Femur (tissue), 1 donor: ENCODE results near the gene MIEF2.
A peak's percentile ranks its signal among the peaks of the same experiment; 100 is the strongest.
"Not testable (repeated sequence)": the region's sequence is repeated elsewhere in the genome, so short reads cannot be mapped to it uniquely, and the experiment has no call there.

Experiments used
- DNase-seq: peaks from one replicate; pipeline ENCODE4 v3.0.0-alpha.2; 2017

MIEF2 gene

DNA sequence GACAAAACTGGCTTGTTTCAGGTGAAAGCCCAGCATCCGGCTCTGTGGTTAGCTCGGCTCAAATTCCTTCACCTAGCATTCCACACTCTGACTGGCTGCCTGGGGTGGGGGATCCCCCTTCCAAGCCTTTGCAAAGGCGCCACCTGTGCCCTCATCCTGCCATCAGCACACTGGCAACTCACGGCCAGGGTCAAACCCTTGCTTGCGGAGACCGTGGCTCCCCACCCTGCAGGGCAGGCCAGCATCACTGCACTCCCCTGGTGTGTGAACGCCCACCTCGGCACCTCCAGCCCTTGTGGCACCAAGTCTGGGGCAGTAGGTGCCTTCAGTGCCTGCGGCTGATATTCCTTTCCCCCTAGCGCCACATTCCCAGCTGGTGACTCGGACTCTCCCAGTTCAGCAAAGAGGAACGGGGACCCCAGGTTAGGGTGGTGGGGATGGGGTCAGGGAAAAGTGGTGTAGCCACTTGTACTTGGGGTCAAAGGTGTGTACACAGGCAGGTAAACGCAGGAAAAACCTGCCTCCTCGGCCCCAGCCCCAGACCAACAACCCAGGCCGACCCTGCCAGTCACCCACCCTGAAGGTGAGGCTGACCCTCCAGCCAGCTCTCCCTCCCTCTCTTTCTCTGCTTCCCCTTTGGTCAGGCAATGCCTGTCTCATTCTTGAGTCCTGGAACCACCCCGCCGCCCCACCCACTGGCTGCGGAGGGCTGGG, 3.0 kb upstream of the MIEF2 start:
- peak; percentile 78 for DNase-seq

- peak; percentile 78 for DNase-seq
These were observed 2.5 kb upstream of the MIEF2 start for GRCh38 chr17:18257982-18258355.

- DNase-seq, result peak; percentile 59
These were observed 2.0 kb upstream of the MIEF2 start, which contains the start of gene FLII for GRCh38 chr17:18258356-18259038. Gene FLII (minus strand): TSS chr17:18258738. CDS start chr17:18258690, 48 bp downstream.

DNA sequence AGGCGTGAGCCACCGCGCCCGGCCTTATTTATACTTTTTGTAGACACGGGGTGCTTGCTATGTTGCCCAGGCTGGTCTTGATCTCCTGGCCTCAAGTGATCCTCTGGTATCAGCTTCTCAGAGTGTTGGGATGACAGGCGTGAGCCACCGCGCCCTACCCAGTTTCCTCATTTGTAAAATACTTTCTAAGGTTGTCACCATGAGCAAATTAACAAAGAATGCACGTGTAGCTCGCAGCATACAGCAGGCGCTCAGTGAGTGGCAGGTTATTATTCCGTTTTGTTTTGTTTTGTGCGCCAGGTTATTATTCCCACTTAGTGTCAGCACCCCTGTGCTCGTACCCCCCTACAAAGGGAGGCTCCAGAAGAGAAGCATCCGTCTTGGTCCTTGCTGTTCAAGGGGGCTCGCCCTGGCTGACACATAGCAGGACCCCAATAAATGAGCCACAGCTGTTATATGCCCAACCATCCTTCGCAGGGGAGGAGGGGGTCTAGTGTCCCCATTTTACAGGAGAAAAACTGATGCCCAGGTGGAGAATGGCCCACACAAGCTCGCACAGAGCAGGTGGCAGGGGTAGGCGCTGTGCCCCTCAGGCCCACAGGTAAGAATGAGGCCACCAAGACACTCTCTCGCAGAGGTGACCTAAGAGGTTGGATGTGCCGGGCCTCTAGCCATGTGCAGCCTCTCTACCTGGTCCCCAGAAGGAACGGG, 686 bp upstream of the MIEF2 start:
- no peak for DNase-seq

- DNase-seq, result peak; percentile 63
These were observed 669 bp downstream of the MIEF2 start for GRCh38 chr17:18261146-18261515.

DNA sequence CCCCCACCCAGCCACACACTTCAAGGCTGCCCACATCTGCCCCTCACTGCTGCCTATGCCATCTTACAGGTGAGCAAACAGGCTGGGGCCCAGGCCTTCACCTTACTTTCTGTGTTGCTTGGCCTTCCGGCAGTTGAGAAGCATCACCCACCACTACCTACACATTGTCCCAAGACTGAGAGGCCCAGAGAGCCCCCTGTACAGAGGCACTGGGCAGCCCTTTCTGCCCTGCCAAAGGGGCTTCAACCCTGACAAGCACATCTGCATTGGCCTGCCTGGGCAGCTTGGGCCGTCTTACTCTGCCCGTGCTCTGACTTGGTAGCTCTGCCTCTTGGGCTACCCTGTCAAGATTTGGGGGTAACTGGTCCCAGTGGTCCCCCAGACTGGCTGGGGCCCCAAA, 1.2 kb downstream of the MIEF2 start:
- no peak for DNase-seq

DNA sequence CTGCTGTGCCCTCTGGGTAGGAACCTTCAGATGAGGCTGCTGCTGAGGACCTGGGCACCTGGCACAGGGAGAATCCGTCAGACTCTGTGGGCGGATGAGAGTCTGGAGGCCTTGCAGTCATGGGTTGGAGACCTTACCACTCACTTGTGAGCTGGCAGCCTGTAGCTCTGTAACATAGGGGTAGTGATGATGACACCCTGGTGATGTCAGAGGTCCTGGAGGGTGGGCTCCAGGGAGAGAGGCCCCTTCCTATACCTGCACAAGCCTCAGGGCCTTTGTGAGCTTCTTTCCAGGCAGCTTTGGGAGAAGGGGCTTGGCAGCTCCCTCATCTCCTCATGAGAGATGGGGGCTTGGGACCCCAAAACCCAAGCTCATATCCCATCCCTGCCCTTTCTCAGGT, 1.6 kb downstream of the MIEF2 start:
- no peak for DNase-seq

DNA sequence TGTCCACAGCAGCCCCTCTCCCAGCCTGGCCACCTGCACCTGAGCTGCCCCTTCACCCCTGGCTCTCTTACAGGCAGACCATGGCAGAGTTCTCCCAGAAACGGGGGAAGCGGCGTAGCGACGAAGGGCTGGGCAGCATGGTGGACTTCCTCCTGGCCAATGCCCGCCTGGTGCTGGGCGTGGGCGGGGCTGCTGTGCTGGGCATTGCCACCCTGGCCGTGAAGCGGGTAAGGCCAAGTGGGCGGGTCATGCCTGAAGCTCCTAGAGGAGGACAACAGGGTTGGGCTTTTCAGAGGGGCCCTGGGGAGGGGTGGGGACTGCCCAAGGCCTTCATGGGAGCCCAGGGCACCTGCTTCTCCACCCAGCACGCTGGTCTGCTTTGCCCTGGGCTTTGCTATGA, 2.2 kb downstream of the MIEF2 start:
- DNase-seq, result no peak

GRCh38 chr17:18263885-18264682, 3.6 kb downstream of the MIEF2 start:
- DNase-seq, result no peak

DNA sequence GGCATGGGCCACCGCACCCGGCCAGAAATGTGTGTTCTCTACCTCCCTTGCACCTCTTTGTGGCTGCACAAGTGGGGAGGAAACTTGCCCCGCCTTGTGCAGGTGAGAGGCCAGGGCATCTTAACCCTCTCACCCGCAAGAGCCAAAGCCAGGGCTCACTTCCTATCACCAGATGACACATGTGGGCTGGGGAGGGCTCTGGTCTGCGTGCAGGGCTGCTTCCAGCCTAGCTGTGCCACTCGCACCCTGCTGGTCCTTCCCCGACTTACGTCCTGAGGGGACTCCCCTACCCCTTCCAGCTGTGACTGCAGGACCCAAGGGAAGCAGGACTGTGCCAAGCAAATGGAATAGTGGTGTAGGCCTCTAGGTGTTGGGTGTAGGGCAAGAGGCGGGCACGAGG, 6.9 kb downstream of the MIEF2 start:
- no peak for DNase-seq

GRCh38 chr17:18267927-18268711, 7.7 kb downstream of the MIEF2 start:
- DNase-seq, result no peak

DNA sequence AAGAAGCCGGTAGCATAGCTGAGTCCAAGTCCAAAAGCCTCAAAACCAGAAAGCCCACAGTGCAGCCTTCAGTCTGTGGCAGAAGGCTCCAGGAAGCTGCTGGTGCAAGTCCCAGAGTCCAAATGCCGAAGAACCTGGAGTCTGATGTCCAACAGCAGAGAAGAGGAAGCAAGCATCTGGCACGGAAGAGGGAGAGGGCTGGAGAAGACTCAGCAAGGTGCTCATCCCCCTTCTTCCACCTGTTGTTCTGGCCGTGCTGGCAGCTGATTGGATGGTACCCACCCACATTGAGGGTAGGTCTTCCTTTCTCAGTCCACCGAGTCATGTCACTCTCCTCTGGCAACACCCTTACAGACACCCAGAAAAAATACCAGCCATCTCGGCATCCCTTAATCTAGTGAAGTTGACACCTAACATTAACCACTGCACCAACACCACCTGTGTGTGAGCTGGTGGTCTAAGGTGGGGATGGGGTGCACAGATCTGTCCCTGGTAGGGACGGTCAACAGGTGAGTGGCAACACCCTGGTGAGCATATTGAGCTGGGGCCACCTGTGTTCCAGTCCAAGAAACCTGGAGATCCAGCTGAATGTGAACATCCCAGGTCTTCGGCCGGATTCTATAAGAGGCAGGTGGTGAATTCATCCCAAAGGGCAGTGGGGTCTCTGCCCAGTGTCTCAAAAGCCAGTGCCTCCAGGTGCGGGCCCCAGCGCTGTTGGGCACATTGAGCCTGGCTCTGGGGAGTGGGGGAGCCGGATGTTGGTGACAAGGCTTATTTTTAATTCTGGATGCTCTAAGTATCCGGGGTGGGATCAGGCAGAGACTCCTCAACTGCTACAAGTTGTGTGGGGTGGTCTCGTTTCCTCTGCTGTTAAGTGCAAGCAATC, 9.8 kb downstream of the MIEF2 start:
- no peak for DNase-seq

DNA sequence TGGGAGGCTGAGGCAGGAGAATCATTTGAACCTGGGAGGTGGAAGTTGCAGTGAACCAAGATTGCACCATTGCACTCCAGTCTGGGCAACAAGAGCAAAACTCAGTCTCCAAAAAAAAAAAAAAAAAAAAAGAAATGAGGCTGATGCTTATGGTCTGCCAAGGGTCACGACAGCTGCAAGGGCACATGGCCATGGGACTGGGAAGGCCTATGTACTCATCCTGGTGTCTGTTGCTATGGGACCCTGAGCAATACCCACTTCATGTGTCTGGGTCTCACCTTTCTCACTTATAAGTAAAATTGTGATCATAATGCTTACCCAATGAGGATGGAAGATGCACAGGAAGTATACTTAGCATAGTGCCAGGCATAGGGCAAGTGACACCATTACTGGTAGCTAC, 16.6 kb downstream of the MIEF2 start:
- DNase-seq, result no peak

DNA sequence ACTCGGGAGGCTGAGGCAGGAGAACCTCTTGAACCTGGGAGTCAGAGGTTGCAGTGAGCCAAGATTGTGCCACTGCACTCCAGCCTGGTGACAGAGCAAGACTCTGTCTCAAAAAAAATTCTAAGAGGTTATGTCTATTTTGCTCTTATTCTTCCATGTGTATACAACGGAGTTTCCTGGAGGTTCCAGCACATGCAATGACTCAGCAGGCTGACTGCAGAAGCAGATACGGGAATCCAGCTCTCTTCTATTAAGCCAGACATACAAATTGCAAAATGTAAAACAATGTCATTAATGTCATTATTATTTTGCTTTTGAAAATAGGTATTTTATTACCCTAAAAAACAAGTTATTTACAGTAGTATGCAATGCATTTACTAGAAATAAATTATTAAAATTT, 18.4 kb downstream of the MIEF2 start:
- no peak for DNase-seq

DNA sequence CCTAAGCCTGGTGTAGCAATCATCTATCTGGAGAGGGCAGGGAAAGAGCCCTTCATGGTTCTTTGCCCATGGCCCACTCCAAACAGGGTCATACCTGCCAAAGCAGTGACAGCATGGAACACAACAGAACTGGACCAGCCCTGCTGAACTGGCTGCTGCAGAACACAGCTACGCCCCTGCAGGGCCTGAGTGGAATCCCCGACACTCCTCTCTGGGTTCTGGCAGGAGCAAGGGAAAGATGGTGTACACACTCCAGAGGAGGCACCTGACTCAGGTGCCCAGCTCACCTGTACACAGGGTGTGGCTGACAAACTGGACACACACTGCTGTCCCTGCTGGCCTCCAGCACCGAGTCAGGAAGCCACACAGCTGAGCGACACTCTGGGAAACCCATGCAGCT, 19.8 kb downstream of the MIEF2 start:
- DNase-seq, result no peak

- no peak for DNase-seq
These were observed 20.4 kb downstream of the MIEF2 start for GRCh38 chr17:18280766-18281371.

DNA sequence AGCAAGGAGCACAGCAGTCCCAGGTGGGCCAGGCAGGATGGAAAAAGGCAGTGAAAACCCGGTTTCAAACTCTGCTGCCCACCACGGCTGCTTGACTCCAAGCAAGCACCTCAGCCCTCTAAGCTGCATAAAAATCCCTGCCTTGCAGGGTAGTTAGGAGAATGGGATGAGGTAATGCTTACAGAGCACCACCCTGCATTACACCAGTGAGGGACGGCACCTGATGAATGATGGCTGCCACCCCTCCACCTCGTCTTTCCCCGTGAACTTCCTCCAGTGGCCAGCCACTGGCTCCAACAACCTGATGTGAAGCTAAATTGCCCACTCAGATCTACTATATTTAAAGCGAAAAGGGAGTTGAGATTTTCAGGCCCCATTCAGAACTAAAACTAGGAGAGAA, 21.3 kb downstream of the MIEF2 start:
- DNase-seq, result no peak

DNA sequence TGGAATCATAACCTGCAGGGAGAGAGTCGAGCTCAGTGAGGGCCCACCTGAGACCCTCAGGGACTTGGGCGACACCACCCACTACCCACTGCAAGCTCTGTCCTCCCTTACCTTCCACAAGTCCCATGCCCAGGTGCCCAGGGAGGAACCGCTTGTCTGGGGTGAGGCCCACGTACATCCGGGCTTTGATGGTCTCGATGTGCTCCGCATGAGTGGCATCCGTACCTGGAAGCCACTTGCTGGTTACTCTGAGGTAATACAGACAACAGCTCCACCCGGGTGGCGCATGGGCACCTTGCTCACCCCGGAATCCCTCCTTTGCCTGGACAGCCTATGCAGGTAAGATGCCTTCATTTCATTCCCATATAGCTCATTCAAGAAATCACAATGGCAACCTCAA, 24.8 kb downstream of the MIEF2 start:
- DNase-seq, result no peak

- no peak for DNase-seq
These were observed 31.5 kb downstream of the MIEF2 start for GRCh38 chr17:18291718-18292540.

DNA sequence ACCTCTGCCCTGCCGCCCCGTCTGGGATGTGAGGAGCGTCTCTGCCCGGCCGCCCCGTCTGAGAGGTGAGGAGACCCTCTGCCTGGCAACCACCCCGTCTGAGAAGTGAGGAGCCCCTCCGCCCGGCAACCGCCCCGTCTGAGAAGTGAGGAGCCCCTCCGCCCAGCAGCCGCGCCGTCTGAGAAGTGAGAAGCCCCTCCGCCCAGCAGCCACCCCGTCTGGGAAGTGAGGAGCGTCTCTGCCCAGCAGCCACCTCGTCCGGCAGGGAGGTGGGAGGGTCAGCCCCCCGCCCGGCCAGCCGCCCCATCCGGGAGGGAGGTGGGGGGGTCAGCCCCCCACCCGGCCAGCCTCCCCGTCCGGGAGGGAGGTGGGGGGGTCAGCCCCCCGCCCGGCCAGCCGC, 37.6 kb downstream of the MIEF2 start:
- DNase-seq, result not testable (repeated sequence)
